ENCODE measurements around the gene AGBL2.

GRCh38 chr11:47667135-47667534 is 48.0 kb downstream of the AGBL2 start:
- TF ChIP-seq POLR2AphosphoS5 (IDR thresholded peaks at IDR 0.05; ENCODE audit: low read depth, low read length) (no peak), REST (IDR thresholded peaks at IDR 0.05; ENCODE audit: insufficient read depth in 1 of 2, low read depth in 2 of 2, low read length in 2 of 2) (no peak), SIN3A (IDR thresholded peaks at IDR 0.05; ENCODE audit: borderline replicate concordance, insufficient read depth, low read length) (no peak), TAF1 (IDR thresholded peaks at IDR 0.05; ENCODE audit: borderline replicate concordance, insufficient read depth, low read length) (no peak), FOXP2 (optimal IDR thresholded peaks at IDR 0.05; ENCODE audit: borderline replicate concordance, extremely low read depth, extremely low read length, insufficient read depth) (no peak)

Data from PFSK-1 (cell line).